ENCODE measurements around the gene DVL2.

DVL2 gene

GRCh38 chr17:7177191-7177953 is 56.9 kb downstream of the DVL2 start:
- peak; percentile 53 for DNase-seq (ENCODE audit: low read depth)
- no peak overlapping the region for H3K4me3 ChIP-seq (ENCODE audit: low read depth, low read length)
- TF ChIP-seq CTCF (IDR thresholded peaks at IDR 0.05; ENCODE audit: insufficient read depth, low read depth, low read length, missing control alignments) = peak; percentile 88

- no peak overlapping the region for H3K4me3 ChIP-seq (ENCODE audit: low read depth, low read length)
- DNase-seq (ENCODE audit: low read depth) = no peak
- no peak for TF ChIP-seq CTCF (IDR thresholded peaks at IDR 0.05; ENCODE audit: insufficient read depth, low read depth, low read length, missing control alignments)
These were observed 57.5 kb downstream of the DVL2 start for GRCh38 chr17:7176841-7177190.

- no peak for TF ChIP-seq CTCF (IDR thresholded peaks at IDR 0.05; ENCODE audit: insufficient read depth, low read depth, low read length, missing control alignments)
- DNase-seq (ENCODE audit: low read depth) = no peak
These were observed 58.0 kb downstream of the DVL2 start for GRCh38 chr17:7176107-7176840.

More at GRCh38 chr17:7176107-7176840, 58.0 kb downstream of the DVL2 start:
- no peak overlapping the region for H3K4me3 ChIP-seq (ENCODE audit: low read depth, low read length)
